Measurements from ENCODE around the gene TGIF1. TPM values are rescaled to one million over a fixed set of nuclear protein-coding genes. Genes with fewer than 3 reads are reported as not detected.
A peak's percentile ranks its signal among the peaks of the same experiment; 100 is the strongest.

Gene TGIF1
- total and polyA plus RNA-seq, 10 of the 15 experiments (the other 5 are each of a cell fraction or from before 2014, with no cell fraction given): 1.8 to 8.5 (median 6.4) TPM

GRCh38 chr18:3441290-3441689 is 8.7 kb upstream of the TGIF1 start:
- H3K79me2 ChIP-seq (ENCODE audit: control insufficient read depth, insufficient read depth, low read length): no peaks in the 10 kb centered on the region

More at GRCh38 chr18:3441290-3441689, 8.7 kb upstream of the TGIF1 start:
- Histone ChIP-seq H3K4me1 (ENCODE audit: control insufficient read depth, insufficient read depth, low read length) (no peaks in the 10 kb centered on the region), H2AFZ (ENCODE audit: control insufficient read depth, low read depth, low read length) (no peak overlapping the region), H3K9me3 (replicated peaks; ENCODE audit: control insufficient read depth, insufficient read depth, low read length) (no peaks in the 10 kb centered on the region), H3K4me3 (no peak overlapping the region), H3K9ac (ENCODE audit: control insufficient read depth, insufficient read depth, low read length) (no peak overlapping the region), H3K36me3 (ENCODE audit: control insufficient read depth in 2 of 2, insufficient read depth in 2 of 2, low read length in 1 of 2) (no peaks in the 10 kb centered on the region), H3K27me3 (replicated peaks in 1 of 2; ENCODE audit: control insufficient read depth in 2 of 2, insufficient read depth in 2 of 2, low read length in 1 of 2) (no peaks in the 10 kb centered on the region), H4K20me1 (ENCODE audit: control insufficient read depth, insufficient read depth) (no peaks in the 10 kb centered on the region), H3K27ac (ENCODE audit: control insufficient read depth, insufficient read depth) (no peak overlapping the region), H3K4me2 (ENCODE audit: control insufficient read depth, insufficient read depth) (no peak overlapping the region)
- no TSS peak for BruUV-seq (replicated peaks)
- ChIA-PET CTCF (interaction anchor here (1.1 to 2.8 kb wide), 7 partner anchors 13 to 225 kb away, joined by 3 to 11 read pairs (median 6); no protein-coding TSS in a partner anchor), SMC1A (ENCODE audit: uncharacterized antibody, unreplicated experiment) (interaction anchor here (1.2 to 1.7 kb wide), 4 partner anchors 13 to 224 kb away, joined by 3 to 6 read pairs (median 5); no protein-coding TSS in a partner anchor), POLR2A (interaction anchor here (0.6 kb wide), 1 partner anchor 11 kb away, joined by 6 read pairs; no protein-coding TSS in a partner anchor), RAD21 (ENCODE audit: unreplicated experiment) (interaction anchor here (1.1 kb wide), 1 partner anchor 225 kb away, joined by 4 read pairs; no protein-coding TSS in a partner anchor)
- WGBS (ENCODE audit: insufficient coverage, insufficient replicate concordance, low lambda C conversion rate, missing lambda C conversion rate): 33% methylated on average over 2 of the region's 2 CpGs
- FAIRE-seq: no peak
- in situ Hi-C loops (cut with MboI) (no loop called here), intact Hi-C loops (cut with micrococcal nuclease; ENCODE audit: unreplicated experiment) (no loop called here)
- ATAC-seq: no peak
- DNase-seq (ENCODE audit: low read depth, low spot score): no peak
- TF ChIP-seq, protein P1, sequence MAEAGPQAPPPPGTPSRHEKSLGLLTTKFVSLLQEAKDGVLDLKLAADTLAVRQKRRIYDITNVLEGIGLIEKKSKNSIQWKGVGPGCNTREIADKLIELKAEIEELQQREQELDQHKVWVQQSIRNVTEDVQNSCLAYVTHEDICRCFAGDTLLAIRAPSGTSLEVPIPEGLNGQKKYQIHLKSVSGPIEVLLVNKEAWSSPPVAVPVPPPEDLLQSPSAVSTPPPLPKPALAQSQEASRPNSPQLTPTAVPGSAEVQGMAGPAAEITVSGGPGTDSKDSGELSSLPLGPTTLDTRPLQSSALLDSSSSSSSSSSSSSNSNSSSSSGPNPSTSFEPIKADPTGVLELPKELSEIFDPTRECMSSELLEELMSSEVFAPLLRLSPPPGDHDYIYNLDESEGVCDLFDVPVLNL (IDR thresholded peaks at IDR 0.05; ENCODE audit: low read depth, low read length): no peak
- TF ChIP-seq POLR2A (IDR thresholded peaks at IDR 0.05; ENCODE audit: low read depth, low read length) (no peak), SMC3 (IDR thresholded peaks at IDR 0.05; ENCODE audit: borderline replicate concordance, low read length) (peak; percentile 13; the same call in 1 of the 2 replicates)
- TF ChIP-seq, protein P2, sequence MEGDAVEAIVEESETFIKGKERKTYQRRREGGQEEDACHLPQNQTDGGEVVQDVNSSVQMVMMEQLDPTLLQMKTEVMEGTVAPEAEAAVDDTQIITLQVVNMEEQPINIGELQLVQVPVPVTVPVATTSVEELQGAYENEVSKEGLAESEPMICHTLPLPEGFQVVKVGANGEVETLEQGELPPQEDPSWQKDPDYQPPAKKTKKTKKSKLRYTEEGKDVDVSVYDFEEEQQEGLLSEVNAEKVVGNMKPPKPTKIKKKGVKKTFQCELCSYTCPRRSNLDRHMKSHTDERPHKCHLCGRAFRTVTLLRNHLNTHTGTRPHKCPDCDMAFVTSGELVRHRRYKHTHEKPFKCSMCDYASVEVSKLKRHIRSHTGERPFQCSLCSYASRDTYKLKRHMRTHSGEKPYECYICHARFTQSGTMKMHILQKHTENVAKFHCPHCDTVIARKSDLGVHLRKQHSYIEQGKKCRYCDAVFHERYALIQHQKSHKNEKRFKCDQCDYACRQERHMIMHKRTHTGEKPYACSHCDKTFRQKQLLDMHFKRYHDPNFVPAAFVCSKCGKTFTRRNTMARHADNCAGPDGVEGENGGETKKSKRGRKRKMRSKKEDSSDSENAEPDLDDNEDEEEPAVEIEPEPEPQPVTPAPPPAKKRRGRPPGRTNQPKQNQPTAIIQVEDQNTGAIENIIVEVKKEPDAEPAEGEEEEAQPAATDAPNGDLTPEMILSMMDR (IDR thresholded peaks at IDR 0.05 in 2 of 3, conservative IDR thresholded peaks at IDR 0.05 in 1 of 3; ENCODE audit: control insufficient read depth in 2 of 3, extremely low read depth in 1 of 3, insufficient read depth in 1 of 3, low read depth in 3 of 3, low read length in 3 of 3): peak in 1 of 3 experiments; percentile 31; a peak in 1 of 6 replicates

Measured in GM12878 (cell line).